GM19324 (cell line): ENCODE data around the gene WIPF2.
"Not testable (repeated sequence)": the region's sequence is repeated elsewhere in the genome, so short reads cannot be mapped to it uniquely, and the experiment has no call there.

Source experiments
- ATAC-seq: cut with Tn5 transposase; IDR thresholded peaks from one replicate; pipeline ENCODE4 v1.9.1; 2021; ENCODE audit warnings: mild to moderate bottlenecking, moderate library complexity; ENCODE audit not compliant: unreplicated experiment, low FRiP score

WIPF2 gene

DNA sequence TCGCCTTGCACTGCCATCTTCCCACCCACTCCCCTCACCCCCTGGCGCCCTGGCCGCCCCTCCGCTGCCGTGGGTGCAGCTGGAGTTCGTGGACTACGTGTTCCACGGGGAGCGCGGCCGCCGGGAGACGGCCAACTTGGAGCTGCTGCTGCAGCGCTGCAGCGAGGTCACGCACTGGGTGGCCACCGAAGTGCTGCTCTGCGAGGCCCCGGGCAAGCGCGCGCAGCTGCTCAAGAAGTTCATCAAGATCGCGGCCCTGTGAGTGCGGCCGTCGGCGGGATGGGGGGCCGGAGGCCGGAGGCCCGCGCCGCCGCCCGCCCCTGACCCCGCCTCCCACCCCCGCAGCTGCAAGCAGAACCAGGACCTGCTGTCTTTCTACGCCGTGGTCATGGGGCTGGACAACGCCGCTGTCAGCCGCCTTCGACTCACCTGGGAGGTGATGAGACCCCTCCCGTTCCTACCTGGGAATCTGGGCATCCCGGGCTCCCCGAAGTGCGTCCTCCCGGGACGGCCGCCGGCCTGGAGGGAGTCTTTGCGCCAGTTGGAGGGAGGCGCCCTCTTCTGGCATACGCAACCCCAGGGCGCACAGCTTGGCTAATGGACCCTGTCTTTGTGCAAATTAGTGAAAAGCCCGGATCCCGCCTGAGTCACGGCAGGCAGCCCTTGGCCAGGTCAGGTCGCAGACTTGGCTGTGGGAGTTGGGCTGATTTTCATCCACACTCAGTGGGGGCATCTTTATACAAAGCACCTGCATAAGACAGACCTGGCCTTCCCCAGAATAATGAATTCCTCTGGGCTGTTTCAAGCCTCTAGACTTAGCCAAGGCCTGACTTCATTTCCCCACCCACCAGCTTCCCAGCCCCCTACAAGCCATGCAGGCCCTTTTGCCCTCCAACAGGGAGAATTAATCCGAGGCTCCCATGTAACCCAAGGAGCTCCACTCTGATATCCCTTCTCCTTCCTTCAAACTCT is 27.6 kb upstream of the WIPF2 start:
- peak; percentile 61 for ATAC-seq

DNA sequence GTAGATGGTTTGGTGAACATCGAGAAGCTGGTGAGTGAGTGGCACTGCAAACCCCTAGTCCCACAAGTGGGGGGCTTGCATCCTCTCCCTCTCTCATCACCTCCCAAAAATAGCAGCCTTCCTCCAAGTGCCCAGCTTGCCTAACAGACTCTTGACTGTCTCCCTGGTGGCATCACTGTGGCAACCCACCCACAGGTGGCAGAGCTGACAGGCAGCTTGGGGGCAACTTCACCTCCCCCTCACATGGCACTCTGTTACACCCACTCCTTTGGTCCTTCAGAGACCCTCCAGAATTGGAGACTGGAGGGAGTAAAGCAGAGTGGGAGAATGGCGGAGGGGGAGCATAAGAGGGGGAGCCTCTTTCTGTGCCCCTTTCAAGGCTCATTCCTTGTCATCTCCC is 26.1 kb upstream of the WIPF2 start:
- ATAC-seq = no peak

DNA sequence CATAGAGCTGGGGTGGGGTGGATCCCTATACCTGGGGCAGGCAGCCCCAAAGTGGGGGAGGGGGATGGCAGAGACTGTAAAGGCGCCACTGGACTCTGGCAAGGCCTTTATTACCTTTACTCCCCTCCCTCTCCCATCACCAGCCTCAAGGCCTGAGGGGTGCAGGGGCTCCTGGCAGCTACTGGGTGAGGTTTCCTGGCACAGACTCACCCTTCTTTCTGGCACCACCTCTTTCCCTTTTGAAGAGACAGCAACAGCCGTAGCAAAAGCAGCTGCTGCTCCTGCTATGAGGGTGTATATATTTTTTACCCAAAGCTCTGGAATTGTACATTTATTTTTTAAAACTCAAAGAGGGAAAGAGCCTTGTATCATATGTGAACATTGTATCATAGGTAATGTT is 24.3 kb upstream of the WIPF2 start:
- ATAC-seq = no peak

DNA sequence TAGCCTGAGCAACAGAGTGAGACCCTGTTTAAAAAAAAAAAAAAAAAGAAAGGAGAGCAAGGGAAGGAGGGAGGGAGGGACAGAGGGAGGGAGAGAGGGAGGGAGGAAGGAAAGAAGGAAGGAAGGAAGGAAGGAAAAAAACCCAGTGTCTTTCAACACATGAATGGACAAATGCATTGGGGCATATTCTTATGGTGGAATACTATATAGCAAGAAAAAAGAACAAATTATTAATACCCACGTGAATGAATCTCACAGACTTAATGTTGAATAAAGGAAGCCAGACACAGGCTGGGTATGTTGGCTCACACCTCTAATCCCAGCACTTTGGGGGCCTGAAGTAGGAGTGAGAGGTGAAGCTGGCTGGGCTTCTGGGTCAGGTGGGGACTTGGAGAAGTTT is 21.6 kb upstream of the WIPF2 start:
- ATAC-seq = no peak

GRCh38 chr17:40197965-40198456 is 21.1 kb upstream of the WIPF2 start:
- ATAC-seq = not testable (repeated sequence)

GRCh38 chr17:40198576-40198975 is 20.5 kb upstream of the WIPF2 start:
- no peak for ATAC-seq

GRCh38 chr17:40203131-40203530 is 16.0 kb upstream of the WIPF2 start:
- ATAC-seq = no peak

- not testable (repeated sequence) for ATAC-seq
Measured at GRCh38 chr17:40206193-40206592, 12.9 kb upstream of the WIPF2 start.

GRCh38 chr17:40209404-40210093 is 9.6 kb upstream of the WIPF2 start:
- no peak for ATAC-seq

DNA sequence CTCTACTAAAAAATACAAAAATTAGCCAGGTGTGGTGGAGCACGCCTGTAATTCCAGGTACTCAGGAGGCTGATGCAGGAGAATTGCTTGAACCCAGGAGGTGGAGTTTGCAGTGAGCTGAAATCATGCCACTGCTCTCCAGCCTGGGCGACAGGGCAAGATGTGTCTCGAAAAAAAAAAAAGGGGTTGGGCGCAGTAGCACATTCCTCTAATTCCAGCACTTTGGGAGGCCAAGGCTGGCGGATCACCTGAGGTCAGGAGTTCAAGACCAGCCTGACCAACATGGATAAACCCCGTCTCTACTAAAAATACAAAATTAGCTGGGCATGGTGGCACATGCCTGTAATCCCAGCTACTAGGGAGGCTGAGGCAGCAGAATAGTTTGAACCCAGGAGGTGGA is 5.2 kb upstream of the WIPF2 start:
- ATAC-seq = not testable (repeated sequence)

DNA sequence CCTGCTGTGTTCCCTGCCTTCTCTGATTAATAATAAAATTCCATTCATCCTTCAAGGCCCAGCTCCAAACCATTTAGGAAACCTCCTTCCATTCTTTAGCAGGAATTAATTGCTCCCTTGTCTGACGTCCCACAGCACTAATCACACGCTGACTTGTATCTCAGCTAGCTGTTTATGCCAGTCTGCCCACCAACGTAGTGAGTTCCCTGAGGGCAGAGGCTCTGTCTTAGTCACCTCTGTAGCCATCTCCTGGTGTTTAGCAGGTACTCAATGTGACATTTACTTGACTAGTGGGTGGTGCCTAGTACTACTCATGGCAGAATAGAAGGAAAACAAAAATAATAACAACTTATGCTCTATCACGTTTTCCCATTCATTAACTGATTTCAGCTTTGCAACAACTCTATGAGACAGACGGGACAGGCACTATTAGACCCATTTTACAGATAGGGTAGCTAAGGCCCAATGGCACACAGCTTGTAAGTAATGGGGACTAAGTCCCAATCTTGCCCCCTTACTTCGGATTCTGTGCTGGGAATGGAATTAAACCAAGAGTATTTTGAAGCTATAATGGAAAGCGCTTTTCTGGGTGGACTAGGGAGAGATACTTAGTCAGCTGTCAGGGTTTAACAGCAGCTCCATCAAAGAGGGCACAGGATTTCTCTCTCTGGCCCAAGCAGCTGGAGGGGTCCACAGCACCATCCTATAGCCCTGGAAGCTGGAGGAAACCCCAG is 931 bp upstream of the WIPF2 start:
- ATAC-seq = no peak

GRCh38 chr17:40219594-40220338 is 662 bp downstream of the WIPF2 start:
- no peak for ATAC-seq

DNA sequence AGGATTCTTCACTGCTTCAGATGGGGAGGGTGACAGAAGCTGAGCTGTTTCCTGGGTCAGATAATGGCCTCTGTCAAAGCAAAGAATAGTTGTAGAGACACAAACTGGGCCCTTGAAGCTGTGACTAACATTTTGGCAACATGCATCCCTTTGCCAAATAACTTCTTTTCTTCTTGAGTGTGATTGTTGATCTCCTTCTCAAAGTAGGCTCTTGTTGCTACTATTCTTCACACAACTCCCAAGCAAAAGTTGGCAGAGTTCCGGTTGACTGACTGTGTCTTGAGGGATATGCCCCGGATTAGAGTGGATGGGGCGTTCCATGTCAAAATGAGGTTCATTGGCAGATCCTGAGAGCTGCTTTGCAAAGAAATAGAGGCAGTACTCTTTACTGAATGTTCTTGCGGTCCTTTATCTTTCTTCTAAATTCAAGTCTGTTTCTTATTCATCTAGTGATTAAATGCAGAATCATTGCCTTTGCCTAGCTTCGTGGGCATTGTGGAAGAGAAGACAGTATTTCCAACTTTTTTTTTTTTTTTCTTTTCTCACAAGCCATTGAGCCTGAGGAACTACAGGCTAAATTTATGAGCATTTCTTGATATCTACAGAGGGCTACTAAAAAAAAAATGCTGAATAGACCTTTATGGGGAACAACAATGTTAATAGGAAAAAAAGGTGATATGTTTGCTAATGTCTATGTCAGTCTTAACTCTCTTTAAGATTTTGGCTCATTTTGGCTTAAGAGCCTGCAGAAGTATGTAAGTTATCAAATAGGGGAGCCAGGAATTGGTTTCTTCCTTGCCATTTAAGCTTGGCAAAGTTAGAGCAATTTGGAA is 5.8 kb downstream of the WIPF2 start:
- no peak for ATAC-seq

- ATAC-seq = not testable (repeated sequence)
Measured at GRCh38 chr17:40229146-40229545, 10.0 kb downstream of the WIPF2 start.

DNA sequence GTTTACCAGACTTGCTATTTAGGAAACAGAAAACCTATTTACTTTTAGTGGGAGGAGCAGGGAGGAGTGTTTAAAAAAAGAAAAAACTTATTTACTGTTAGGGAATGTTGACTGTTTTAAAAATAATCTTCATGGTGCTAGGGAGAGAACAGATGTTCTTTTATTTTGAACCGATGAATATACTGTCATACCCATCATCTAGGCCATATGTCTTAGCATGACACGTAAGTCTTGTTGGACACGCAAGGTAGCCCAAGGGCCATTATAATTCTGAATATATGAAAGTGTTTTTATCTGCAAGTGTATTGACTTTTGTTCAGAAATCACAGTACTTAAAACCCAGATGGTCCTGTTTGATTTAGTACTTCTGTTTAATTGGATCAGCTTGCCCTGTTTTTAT is 11.6 kb downstream of the WIPF2 start:
- no peak for ATAC-seq

DNA sequence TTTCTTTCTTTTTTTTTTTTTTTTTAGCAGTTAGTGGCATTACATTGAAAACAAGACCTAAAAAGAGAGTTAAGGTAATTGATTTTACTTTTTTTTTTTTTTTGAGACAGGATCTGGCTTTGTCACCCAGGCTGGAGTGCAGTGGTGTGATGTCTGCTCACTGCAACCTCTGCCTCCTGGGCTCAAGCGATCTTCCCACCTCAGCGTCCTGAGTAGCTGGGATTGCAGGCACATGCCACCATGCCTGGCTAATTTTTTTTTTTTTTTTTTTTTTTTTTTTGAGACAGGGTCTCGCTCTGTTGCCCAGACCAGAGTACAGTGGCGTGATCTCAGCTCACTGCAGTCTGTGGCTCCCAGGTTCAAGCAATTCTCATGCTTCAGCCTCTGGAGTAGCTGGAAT is 12.8 kb downstream of the WIPF2 start:
- not testable (repeated sequence) for ATAC-seq

GRCh38 chr17:40241252-40241834 is 22.2 kb downstream of the WIPF2 start:
- no peak for ATAC-seq

DNA sequence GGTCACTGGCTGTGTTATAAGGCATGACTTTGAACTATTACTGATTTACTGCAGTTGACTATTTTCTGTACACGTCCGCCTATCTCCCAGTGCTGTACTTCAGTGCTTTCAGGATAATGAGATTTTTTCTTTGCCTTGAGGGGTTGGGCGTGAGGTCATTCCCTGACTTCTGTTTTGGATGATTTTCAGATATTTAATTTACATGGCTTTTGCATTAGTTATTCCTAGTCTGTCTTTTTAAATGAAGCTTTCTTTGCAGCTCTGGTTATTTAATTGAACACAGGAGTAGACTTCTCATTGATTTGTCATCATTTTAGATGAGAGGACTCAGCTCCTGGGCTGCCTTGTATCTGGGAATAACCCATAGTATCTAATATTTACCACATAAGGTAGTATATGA is 23.7 kb downstream of the WIPF2 start:
- ATAC-seq = no peak

DNA sequence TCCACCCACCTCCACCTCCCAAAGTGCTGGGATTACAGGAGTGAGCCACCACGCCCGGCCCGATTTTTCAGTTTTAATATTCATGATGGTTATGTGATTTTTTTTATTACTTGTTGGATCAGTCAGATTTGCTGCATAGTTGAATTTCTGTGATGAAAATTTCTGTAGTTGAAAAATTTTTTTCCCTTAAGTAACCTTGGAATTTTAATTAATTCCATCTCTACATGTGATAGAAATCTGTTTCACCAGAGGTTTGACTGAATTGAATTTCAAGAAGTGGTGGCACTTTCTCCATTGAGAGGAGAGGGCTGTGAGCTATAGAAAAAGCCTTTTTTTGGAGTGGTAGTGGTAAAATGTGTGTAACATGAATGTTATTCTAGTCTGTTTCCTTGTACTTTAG is 24.7 kb downstream of the WIPF2 start:
- no peak for ATAC-seq
